Measurements from ENCODE around the gene JAKMIP1.

JAKMIP1 gene

GRCh38 chr4:6095023-6095752 is 105.2 kb downstream of the JAKMIP1 start:
- DNase-seq (ENCODE audit: low read depth): peak; percentile 41

- DNase-seq (ENCODE audit: low read depth): no peak
These were observed 106.7 kb downstream of the JAKMIP1 start for GRCh38 chr4:6093671-6094070.

- no peak for DNase-seq (ENCODE audit: low read depth)
These were observed 107.4 kb downstream of the JAKMIP1 start for GRCh38 chr4:6092971-6093370.

GRCh38 chr4:6092131-6092530 is 108.2 kb downstream of the JAKMIP1 start:
- DNase-seq (ENCODE audit: low read depth): no peak

- DNase-seq (ENCODE audit: low read depth): no peak
These were observed 109.4 kb downstream of the JAKMIP1 start for GRCh38 chr4:6090931-6091330.

- no peak for DNase-seq (ENCODE audit: low read depth)
These were observed 111.4 kb downstream of the JAKMIP1 start for GRCh38 chr4:6088950-6089349.

GRCh38 chr4:6087669-6088341 is 112.5 kb downstream of the JAKMIP1 start:
- peak; percentile 5 for DNase-seq (ENCODE audit: low read depth)

GRCh38 chr4:6086846-6087245 is 113.5 kb downstream of the JAKMIP1 start:
- no peak for DNase-seq (ENCODE audit: low read depth)

GRCh38 chr4:6085691-6086628 is 114.4 kb downstream of the JAKMIP1 start:
- DNase-seq (ENCODE audit: low read depth): no peak

GRCh38 chr4:6085028-6085690 is 115.2 kb downstream of the JAKMIP1 start:
- DNase-seq (ENCODE audit: low read depth): no peak

- DNase-seq (ENCODE audit: low read depth): no peak
These were observed 120.4 kb downstream of the JAKMIP1 start for GRCh38 chr4:6079965-6080364.

GRCh38 chr4:6078560-6078959 is 121.8 kb downstream of the JAKMIP1 start:
- no peak for DNase-seq (ENCODE audit: low read depth)

GRCh38 chr4:6076391-6076790 is 124.0 kb downstream of the JAKMIP1 start:
- no peak for DNase-seq (ENCODE audit: low read depth)

GRCh38 chr4:6074758-6075157 is 125.6 kb downstream of the JAKMIP1 start:
- DNase-seq (ENCODE audit: low read depth): no peak

GRCh38 chr4:6071959-6072720 is 128.2 kb downstream of the JAKMIP1 start:
- no peak for DNase-seq (ENCODE audit: low read depth)

- no peak for DNase-seq (ENCODE audit: low read depth)
These were observed 129.0 kb downstream of the JAKMIP1 start for GRCh38 chr4:6071191-6071958.

- DNase-seq (ENCODE audit: low read depth): no peak
These were observed 130.3 kb downstream of the JAKMIP1 start for GRCh38 chr4:6069845-6070709.

GRCh38 chr4:6068986-6069385 is 131.4 kb downstream of the JAKMIP1 start:
- no peak for DNase-seq (ENCODE audit: low read depth)

- DNase-seq (ENCODE audit: low read depth): no peak
These were observed 134.3 kb downstream of the JAKMIP1 start for GRCh38 chr4:6065934-6066590.

All from HS-5 (cell line).